ENCODE results near the gene TUBB.
"Not testable (repeated sequence)": the region's sequence is repeated elsewhere in the genome, so short reads cannot be mapped to it uniquely, and the experiment has no call there.

The TUBB gene

DNA sequence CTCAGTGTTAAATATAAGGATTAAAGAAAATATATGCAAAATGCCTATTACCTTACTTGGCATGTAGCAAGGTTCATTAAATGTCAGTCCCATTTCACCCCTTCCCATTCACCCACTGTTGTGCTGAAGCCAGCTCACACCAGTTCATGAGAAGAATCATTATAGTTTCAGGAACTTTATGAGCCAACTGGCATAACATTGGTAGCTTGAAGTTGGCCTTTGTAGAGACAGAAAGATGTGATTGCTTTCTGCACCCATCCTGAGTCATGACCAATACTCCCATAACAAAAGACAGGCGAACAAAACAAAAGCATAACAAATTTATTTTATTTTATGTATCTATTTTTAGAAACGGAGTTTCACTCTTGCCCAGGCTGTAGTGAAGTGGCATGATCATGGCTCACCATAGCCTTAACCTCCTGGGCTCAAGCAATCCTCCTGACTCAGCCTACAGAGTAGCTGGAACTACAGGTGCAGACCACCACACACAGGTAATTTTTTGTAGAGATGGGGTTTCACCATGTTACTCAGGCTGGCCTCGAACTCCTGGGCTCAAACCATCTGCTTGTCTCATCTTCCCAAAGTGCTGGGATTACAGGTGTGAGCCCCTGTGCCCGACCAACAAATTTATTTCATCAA is 41.8 kb downstream of the TUBB start:
- no peak for DNase-seq

DNA sequence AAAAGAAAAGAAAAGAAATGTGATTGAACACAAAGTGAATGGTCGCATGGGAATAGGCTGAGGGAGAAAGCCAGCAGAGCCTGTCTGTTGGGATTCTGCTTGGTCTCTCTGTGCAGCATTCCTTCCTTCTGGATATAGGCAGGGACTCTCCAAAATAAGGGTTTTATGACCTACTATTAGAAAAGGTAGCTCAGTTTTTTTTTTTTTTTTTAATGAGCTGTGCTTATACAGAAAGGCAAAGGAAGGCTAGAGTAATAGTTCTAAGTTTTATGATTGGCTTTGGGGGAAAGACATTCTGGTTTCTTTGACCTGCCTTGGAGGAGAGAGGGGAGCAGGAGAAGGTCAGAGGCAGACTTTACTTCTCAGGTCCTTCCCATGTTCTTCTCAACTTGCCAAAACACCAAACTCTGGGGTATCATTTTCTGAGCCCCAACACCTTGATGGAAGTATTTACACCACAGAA is 43.0 kb downstream of the TUBB start:
- DNase-seq = no peak

DNA sequence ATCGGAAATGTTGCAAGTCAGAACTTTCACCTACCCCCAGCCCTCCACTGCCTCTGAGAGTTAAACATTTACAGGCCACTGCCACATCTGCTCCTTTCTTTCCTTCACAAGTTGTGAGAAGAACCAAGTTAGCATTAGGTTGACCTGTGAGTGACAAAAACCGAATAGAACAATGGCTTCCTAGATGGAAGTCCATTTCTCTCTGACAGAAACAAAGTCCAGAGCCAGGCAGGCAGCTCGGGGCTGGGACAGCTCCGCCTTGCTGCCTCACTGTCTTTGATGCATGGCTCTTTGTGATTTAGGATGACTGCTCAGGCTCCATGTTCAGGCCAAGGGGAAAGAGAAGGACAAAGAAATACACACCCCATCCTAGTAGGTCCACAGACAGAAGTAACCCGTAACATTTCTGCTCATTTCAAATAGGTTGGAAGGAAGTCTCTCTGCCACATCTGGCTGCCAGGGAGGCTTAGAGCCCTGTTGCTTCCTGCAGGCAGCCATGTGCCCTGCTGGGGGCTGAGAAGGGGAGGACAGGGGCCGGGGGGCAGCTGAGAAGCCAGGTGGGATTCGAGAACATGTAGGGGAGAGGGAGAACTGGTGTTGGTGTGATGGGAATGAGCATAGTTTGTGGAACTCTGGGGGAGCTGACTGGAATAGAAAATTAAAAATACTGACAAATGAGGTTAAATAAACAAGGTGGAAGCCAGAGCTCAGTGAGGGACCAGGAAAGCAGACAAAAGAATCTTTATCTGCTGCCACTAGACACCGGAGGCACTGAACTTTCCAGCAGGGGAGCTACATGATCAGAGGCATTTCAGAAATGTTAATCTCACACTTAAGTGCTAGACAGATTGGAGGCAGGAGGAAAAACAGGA is 43.7 kb downstream of the TUBB start:
- no peak for DNase-seq

DNA sequence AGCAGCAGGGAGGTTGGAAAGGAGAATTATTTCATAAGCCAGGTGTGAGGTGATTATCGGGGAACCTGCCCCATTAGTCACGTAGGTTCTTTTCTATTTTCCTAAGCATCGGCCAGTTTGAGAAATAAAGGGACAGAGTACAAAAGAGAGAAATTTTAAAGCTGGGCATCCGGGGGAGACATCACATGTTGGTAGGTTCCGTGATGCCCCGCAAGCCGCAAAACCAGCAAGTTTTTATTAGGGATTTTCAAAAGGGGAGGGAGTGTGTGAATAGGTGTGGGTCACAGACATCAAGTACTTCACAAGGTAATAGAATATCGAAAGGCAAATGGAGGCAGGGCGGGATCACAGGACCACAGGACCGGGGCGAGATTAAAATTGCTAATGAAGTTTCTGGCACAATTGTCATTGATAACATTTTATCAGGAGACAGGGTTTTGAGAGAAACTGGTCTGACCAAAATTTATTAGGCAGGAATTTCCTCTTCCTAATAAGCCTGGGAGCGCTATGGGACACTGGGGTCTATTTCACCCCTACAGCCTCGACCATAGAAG is 44.4 kb downstream of the TUBB start:
- DNase-seq = not testable (repeated sequence)

GRCh38 chr6:30765495-30765894 is 45.3 kb downstream of the TUBB start:
- not testable (repeated sequence) for DNase-seq

GRCh38 chr6:30766461-30767157 is 46.5 kb downstream of the TUBB start:
- no peak for DNase-seq

DNA sequence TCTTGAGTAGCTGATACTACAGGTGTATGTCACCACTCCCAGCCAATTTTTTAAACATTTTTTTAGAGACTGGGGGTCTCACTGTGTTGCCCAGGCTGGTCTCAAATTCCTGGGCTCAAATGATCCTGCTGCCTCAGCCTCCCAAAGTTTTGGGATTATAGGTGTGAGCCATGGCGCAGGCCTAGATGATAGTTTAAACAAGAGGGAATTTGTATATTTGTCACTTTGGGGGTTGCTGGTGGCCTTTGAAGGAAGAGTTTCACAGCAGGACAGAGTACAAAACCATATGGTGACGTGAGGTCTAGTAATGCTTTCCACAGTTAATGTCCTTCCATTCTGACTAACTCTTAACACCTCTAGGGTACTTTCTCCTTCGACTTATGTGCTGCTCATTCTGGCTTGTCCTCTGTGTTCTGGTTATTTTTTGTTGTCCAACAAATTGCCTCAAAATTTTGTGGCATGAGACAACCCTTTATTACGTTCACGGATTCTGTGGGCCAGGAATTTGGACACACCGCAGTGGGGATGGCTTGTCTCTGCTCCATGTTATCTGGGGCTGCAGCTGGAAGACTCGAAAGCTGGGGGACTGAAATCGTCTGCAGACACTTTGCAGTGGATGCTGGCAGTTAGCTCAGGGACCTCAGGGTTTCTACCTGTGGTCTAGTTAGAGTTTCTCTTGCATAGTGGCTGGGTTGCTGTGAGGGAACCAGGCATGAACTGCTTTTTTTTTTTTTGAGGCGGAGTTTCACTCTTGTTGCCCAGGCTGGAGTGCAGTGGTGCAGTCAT is 47.2 kb downstream of the TUBB start:
- DNase-seq = peak in 1 of 2 donors; percentile 30

DNA sequence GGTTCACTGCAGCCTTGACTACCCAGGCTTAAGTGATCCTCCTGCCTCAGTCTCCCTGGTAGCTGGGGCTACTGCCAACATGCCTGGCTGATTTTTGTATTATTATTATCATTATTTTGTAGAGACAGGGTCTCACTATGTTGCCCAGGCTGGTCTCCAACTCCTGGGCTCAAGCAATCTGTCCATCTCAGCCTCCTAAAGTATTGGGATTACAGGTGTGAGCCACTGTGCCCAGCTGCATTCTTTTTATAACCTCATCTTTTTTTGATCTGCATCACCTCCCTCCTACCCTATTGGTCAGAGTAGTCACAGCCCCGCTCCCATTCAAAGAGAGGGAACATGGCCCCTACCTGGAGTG is 47.8 kb downstream of the TUBB start:
- no peak for DNase-seq

DNA sequence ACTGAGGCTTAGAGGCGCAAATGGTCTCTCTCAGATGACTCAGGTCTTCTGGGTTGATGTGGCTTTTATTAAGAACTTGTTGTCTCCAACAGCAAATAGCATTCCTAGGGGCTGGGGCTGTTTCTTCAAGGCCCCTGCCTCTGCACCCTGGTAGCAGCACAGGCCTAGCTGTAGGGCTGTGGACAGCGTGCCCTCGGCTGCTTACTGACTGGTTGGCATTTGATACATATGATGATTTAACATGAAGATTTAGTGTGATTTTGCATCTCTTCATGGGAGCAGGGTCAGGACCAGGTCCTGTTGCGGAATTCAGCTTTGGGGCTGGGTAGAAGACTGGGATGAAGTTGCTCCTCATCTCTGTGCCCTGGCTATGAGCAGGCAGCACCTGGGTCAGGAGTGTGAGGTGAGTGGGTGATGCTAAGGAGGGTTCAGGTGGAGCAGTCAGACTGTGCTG is 48.5 kb downstream of the TUBB start:
- peak in 1 of 2 donors; percentile 33 for DNase-seq

DNA sequence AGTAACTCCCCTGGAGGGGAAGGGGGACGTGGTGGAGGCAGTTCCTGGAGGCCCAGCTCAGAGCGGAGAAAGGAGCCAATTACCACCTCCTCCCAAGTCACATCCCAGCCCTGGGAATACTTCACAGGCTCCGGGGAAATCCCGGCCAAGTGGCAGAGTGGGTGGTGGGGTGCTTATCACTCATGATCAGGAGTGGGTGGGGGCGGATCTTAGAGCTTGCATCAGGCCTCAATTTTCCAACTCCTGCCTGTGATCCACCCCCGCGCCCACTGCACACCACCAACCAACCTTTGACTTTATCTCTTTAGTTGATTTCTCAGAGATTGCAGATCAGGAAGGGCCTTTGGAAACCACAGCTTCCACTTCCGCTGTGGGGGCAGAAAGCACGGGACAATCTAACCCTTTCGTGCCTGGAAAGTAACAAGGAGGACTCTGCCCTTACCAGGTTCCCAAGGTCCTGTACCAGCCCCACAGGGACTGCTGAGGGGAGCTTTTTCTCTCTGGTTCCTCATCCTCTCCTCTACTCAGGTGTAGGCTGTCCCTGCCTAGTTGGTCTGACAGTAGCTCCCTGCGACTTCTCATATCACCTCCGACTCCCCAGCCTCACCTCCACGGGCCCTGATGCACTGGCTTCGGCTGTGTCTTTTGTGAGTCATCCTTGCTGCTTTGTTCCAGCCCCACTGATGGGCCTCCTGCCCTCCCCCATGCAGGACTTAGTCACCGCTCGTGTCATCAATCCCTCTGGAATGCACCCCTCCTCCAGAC is 49.1 kb downstream of the TUBB start:
- DNase-seq = peak; percentile 85 to 87

DNA sequence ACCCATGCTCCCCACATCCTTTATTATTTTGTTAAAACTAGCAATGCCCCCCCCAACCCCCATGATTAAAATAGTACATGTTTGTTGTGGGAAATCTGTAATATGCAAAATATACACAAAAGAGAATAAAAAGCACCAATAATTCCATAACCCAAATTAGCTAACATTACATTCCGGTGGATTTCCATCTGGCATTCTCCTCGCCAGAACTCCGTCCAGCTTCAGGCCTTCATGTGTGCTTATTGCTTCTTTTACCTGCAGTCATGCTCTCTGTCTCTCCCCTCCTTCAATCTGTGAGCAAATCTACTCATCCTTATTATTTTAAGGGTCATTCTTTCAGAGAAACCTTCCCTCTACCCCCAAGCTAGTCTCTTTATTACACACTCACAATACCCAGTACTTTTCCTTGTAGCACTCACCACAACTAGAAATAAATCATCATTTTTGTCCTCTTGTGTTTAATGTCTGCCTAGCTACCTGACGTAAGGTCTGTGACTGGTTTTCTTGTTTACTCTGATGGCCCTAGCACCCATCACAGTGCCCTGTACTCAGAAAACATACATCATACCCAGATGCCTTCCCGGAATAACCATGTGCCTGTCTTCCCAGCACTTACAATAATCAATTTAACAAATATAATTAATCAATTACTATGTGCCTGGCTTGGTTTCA is 49.8 kb downstream of the TUBB start:
- DNase-seq = no peak

GRCh38 chr6:30770592-30770991 is 50.4 kb downstream of the TUBB start:
- DNase-seq = no peak

GRCh38 chr6:30774701-30775100 is 54.5 kb downstream of the TUBB start:
- no peak for DNase-seq

Data from stimulated activated CD4-positive, alpha-beta T cell treated with anti-CD3 and anti-CD28 coated beads, Interleukin-2, amount 100 ng/mL, for 24 hours (primary cell).